Measurements from ENCODE around the gene RAPGEF1.

DNA sequence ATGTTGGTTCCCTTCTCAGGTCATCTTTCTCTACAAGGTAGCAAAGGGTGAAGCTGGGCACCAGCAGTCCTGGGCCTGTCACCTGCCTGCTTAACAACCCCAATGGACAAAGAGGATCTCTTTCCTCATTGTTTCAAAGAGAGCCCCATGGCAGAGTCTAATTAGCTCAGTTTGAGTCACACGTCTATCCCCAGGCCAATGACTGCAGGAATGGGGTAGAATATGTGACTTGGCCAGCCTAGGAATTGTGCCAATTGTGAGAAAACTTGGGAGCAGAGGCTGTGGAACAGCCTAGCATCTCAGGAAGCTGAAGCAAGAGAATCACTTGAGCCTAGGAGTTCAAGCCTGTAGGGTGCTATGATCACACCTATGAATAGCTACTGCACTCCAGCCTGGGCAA, 3.6 kb upstream of the RAPGEF1 start:
- TF ChIP-seq, protein P1, sequence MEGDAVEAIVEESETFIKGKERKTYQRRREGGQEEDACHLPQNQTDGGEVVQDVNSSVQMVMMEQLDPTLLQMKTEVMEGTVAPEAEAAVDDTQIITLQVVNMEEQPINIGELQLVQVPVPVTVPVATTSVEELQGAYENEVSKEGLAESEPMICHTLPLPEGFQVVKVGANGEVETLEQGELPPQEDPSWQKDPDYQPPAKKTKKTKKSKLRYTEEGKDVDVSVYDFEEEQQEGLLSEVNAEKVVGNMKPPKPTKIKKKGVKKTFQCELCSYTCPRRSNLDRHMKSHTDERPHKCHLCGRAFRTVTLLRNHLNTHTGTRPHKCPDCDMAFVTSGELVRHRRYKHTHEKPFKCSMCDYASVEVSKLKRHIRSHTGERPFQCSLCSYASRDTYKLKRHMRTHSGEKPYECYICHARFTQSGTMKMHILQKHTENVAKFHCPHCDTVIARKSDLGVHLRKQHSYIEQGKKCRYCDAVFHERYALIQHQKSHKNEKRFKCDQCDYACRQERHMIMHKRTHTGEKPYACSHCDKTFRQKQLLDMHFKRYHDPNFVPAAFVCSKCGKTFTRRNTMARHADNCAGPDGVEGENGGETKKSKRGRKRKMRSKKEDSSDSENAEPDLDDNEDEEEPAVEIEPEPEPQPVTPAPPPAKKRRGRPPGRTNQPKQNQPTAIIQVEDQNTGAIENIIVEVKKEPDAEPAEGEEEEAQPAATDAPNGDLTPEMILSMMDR (IDR thresholded peaks at IDR 0.05) = no peak
- TF ChIP-seq POLR2A (IDR thresholded peaks at IDR 0.05) = no peak

Data from testis (tissue), 2 donors.